ENCODE data around the gene RERG.

Gene RERG

DNA sequence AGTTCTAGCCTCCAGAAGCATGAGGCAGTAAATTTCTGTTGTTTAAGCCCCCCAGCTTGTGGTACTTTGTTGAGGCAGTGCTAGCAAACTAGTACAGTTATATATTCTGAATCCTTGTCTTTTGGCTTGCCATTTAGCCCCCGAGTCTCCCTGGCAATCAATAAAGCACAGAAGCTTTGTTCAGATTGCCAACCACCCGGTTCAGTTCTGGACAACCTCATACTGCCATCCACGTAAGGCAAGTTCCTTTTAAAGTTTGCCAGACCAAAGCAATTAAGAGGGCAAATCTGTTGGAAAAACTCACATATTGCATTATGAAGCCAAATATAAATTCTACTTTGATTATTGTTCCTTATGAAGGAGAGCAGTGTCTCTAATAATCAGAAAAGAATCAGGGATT is 67.1 kb downstream of the RERG start:
- no peaks in the 10 kb centered on the region for H3K4me1 ChIP-seq (ENCODE audit: control insufficient read depth, insufficient read depth, low read length)
- no peak overlapping the region for H3K4me3 ChIP-seq (ENCODE audit: low read depth, low read length)
- no peaks in the 10 kb centered on the region for H3K36me3 ChIP-seq (ENCODE audit: control insufficient read depth, insufficient read depth, low read length)
- H3K27me3 ChIP-seq (ENCODE audit: control insufficient read depth, insufficient read depth, low read length), result no peaks in the 10 kb centered on the region
- H3K9ac ChIP-seq (ENCODE audit: low read depth, low read length), result no peak overlapping the region
- no peaks in the 10 kb centered on the region for H3K9me3 ChIP-seq (ENCODE audit: control insufficient read depth, insufficient read depth, low read length)

DNA sequence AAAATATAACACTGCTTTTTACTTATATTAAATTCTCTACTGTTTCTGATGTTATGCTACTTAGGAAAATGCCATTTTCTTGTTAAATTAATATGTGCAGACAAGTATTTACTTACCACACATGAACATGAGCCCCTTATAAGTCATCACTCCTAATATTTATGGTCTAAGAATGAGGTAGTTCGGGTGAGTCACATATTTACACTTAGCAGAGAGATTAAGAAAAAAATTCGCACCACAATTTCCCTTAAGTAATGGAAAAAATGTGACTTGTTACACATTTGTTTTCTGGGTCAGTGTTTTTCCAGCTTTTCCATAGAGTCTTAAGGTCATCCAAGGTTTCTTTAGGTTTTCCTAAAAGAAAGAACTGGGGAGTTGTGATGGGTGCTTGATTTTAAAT is 68.3 kb downstream of the RERG start:
- Histone ChIP-seq H3K9me3 (ENCODE audit: control insufficient read depth, insufficient read depth, low read length) (no peaks in the 10 kb centered on the region), H3K36me3 (ENCODE audit: control insufficient read depth, insufficient read depth, low read length) (no peaks in the 10 kb centered on the region), H3K9ac (ENCODE audit: low read depth, low read length) (no peak overlapping the region), H3K27me3 (ENCODE audit: control insufficient read depth, insufficient read depth, low read length) (no peaks in the 10 kb centered on the region), H3K4me1 (ENCODE audit: control insufficient read depth, insufficient read depth, low read length) (no peaks in the 10 kb centered on the region), H3K4me3 (ENCODE audit: low read depth, low read length) (no peak overlapping the region)

DNA sequence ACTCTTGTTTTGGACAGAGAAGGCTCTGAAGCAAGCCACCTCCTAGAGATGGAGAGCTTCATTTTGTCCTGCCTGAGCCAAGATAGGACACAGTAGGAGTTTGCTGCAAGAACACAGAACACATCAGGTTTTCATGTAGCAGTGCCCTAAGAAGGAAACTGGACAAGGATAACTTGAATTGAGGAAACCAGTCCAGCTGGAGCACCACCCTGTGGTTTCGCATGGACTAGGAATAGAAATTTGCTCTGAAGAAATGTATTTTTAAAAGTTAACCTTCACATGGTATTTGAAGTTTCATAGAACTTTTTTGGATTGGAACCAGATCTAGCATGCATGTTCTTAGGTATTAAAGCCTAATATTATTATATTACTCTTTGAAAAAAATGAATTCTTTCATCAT is 68.8 kb downstream of the RERG start:
- Histone ChIP-seq H3K9ac (ENCODE audit: low read depth, low read length) (no peak overlapping the region), H3K4me3 (ENCODE audit: low read depth, low read length) (no peak overlapping the region), H3K36me3 (ENCODE audit: control insufficient read depth, insufficient read depth, low read length) (no peaks in the 10 kb centered on the region), H3K27me3 (ENCODE audit: control insufficient read depth, insufficient read depth, low read length) (no peaks in the 10 kb centered on the region), H3K9me3 (ENCODE audit: control insufficient read depth, insufficient read depth, low read length) (no peaks in the 10 kb centered on the region), H3K4me1 (ENCODE audit: control insufficient read depth, insufficient read depth, low read length) (no peaks in the 10 kb centered on the region)

DNA sequence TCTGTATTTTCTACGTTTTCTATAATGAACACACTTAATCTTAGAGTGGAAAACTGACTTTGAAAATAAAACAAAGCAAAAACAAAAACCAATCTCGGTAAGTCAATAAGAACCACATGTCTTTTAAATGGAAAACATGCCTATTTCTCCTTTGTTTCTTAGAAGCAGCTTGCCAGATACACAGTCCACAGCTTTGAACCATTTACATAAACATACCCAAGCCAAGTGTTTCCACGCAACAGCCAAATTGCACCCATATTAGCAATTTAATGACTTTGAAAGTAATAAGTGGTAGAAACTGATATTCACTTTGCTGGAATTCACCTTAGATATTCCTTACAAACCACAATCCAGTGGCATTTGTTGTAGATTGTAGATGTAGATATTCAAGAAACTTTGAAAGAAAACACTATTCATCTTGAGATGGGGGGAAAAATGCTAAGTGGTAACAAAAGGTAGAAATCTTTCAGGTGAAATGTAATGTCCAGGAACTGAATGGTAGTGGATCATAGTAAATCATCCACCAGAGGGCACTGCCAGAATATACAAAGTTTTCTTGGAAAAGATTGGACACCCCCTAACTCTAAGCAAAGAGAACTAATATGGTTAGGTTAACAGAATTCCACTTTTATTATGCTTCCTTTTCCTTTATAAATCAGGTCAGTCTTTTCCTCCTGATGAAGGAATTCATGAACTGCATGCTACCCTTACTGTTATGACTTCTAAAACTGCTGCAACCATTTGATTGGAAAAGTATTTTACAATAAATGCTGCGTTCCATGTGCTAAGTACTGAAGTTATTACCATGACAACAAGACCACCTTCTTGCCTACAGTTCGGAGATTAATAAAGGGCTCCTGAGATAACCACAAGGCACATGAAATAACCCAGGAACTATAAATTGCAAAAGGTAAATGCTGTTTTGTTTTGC is 69.8 kb downstream of the RERG start:
- Histone ChIP-seq H3K27me3 (ENCODE audit: control insufficient read depth, insufficient read depth, low read length) (no peaks in the 10 kb centered on the region), H3K4me3 (ENCODE audit: low read depth, low read length) (no peak overlapping the region), H3K9me3 (ENCODE audit: control insufficient read depth, insufficient read depth, low read length) (no peaks in the 10 kb centered on the region), H3K36me3 (ENCODE audit: control insufficient read depth, insufficient read depth, low read length) (no peaks in the 10 kb centered on the region), H3K4me1 (ENCODE audit: control insufficient read depth, insufficient read depth, low read length) (no peaks in the 10 kb centered on the region), H3K9ac (ENCODE audit: low read depth, low read length) (no peak overlapping the region)

DNA sequence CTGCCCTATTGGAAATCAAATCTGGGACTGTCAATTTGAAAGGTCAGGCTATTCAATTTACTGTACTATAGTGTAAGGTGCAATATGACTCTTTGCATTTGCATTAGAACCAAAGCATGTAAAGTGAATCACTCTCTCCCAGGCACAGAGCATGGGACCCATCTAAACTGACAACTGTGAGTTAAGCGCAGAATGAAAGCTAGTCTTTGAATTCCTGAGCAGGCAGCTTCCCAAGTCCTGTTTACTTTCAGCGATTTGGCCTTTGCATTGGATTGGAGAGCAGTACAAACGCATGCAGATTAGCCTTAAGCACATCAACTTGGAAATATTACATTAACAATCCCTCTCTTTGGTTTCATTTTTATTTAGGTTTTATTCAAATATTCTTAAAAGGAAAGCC is 74.6 kb downstream of the RERG start:
- Histone ChIP-seq H3K9me3 (ENCODE audit: control insufficient read depth, insufficient read depth, low read length) (no peaks in the 10 kb centered on the region), H3K9ac (ENCODE audit: low read depth, low read length) (no peak overlapping the region), H3K27me3 (ENCODE audit: control insufficient read depth, insufficient read depth, low read length) (no peaks in the 10 kb centered on the region), H3K36me3 (ENCODE audit: control insufficient read depth, insufficient read depth, low read length) (no peaks in the 10 kb centered on the region), H3K4me1 (ENCODE audit: control insufficient read depth, insufficient read depth, low read length) (no peaks in the 10 kb centered on the region), H3K4me3 (ENCODE audit: low read depth, low read length) (no peak overlapping the region)

DNA sequence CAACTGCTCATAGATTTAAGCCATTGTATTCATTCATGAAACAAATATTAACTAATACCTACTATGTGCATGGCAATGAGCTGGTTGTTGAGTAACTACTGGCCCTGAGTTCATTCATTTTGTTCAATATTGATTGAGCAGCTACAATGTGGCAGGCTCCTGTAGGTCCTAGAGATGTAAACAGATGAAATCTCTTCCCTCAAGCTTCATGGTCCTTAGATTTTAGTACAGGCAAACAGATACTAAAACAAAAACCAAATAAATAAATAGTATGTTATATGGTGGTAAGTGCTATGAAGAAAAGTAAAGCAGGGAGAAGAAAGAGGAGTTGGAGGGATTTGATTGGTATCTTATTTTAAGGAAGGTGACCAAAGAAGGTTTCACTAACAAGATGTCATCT is 77.8 kb downstream of the RERG start:
- Histone ChIP-seq H3K9ac (ENCODE audit: low read depth, low read length) (no peak overlapping the region), H3K27me3 (ENCODE audit: control insufficient read depth, insufficient read depth, low read length) (no peaks in the 10 kb centered on the region), H3K4me3 (ENCODE audit: low read depth, low read length) (no peak overlapping the region), H3K4me1 (ENCODE audit: control insufficient read depth, insufficient read depth, low read length) (no peaks in the 10 kb centered on the region), H3K36me3 (ENCODE audit: control insufficient read depth, insufficient read depth, low read length) (no peaks in the 10 kb centered on the region), H3K9me3 (ENCODE audit: control insufficient read depth, insufficient read depth, low read length) (no peaks in the 10 kb centered on the region)

DNA sequence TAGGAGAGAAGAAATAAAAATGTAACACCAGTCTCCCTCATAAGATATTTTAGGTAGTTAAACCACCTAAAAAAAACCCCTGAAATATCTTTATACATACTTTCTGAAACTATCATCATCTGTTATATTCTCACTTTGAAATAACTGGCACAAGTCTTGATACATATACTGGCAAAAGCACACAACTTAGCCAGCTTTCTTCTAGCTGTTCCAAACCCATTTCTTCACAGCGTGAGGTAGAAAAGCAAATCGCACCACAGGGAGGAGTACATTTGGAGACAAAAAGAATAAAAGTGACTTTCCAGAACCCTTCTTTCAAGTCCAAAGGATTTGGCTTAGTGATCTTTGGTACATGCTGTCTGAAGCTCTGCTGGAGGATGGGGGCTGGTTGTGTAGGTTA is 78.5 kb downstream of the RERG start:
- no peak overlapping the region for H3K4me3 ChIP-seq (ENCODE audit: low read depth, low read length)
- H3K27me3 ChIP-seq (ENCODE audit: control insufficient read depth, insufficient read depth, low read length), result no peaks in the 10 kb centered on the region
- no peaks in the 10 kb centered on the region for H3K36me3 ChIP-seq (ENCODE audit: control insufficient read depth, insufficient read depth, low read length)
- H3K4me1 ChIP-seq (ENCODE audit: control insufficient read depth, insufficient read depth, low read length), result no peaks in the 10 kb centered on the region
- no peaks in the 10 kb centered on the region for H3K9me3 ChIP-seq (ENCODE audit: control insufficient read depth, insufficient read depth, low read length)
- no peak overlapping the region for H3K9ac ChIP-seq (ENCODE audit: low read depth, low read length)

DNA sequence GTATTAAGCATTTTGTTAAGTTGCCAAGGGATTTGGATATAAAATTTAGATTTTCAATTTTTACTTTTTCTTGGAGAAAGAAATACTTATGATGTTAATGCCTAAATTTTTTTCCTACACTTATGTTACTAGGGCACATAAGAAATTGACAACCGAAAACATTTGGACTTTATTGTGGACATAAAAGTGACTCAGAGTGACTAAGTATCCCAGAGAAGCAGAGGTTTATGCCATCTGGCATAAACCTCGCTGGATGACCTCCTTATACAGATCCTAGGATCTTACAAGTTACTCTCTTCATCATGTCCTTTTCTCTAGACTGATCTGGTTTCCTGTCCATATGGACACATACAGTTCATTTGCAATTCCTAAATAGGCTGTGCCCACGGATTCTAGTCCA is 89.8 kb downstream of the RERG start:
- no peaks in the 10 kb centered on the region for H3K4me1 ChIP-seq (ENCODE audit: control insufficient read depth, insufficient read depth, low read length)
- no peak overlapping the region for H3K9ac ChIP-seq (ENCODE audit: low read depth, low read length)
- H3K27me3 ChIP-seq (ENCODE audit: control insufficient read depth, insufficient read depth, low read length), result no peaks in the 10 kb centered on the region
- no peaks in the 10 kb centered on the region for H3K9me3 ChIP-seq (ENCODE audit: control insufficient read depth, insufficient read depth, low read length)
- H3K4me3 ChIP-seq (ENCODE audit: low read depth, low read length), result no peak overlapping the region
- H3K36me3 ChIP-seq (ENCODE audit: control insufficient read depth, insufficient read depth, low read length), result no peaks in the 10 kb centered on the region

DNA sequence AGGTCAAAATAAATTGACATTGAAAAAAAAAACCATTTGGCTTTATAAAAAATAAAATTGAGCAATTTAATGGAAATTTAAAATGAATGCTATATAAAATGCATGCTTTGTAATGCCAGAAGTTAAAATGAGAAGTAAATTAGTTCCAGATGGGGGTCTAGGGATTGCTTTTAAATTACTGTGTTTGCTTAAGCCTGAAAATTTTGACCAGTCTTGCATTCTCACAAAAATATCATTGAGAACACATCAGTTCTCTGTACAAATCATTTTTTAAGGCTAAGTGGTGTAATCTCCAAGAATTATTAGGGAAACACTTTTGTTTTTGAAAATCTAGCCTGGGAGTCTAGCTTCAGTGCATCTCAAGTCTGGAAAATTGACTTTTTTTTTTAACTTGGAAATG is 90.7 kb downstream of the RERG start:
- Histone ChIP-seq H3K9me3 (ENCODE audit: control insufficient read depth, insufficient read depth, low read length) (no peaks in the 10 kb centered on the region), H3K27me3 (ENCODE audit: control insufficient read depth, insufficient read depth, low read length) (no peaks in the 10 kb centered on the region), H3K36me3 (ENCODE audit: control insufficient read depth, insufficient read depth, low read length) (no peaks in the 10 kb centered on the region), H3K4me3 (ENCODE audit: low read depth, low read length) (no peak overlapping the region), H3K9ac (ENCODE audit: low read depth, low read length) (no peak overlapping the region), H3K4me1 (ENCODE audit: control insufficient read depth, insufficient read depth, low read length) (no peaks in the 10 kb centered on the region)

DNA sequence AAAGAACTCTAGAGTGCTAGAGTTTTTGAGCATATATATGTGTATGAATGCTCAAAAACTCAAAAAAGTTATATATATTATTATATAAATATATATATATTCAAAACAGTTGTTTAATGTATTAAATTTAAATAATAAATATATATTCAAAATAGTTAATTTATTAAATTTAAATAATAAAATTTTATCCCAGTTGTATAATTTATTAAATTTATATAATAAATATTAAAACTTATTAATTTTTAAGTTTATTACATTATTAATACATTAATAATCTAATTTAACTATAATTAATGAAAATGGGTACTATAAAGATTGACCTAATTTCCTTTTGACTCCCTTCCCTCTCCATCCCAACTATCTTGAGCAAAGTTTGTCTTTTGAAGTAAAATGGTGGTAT is 97.8 kb downstream of the RERG start:
- H3K4me3 ChIP-seq (ENCODE audit: low read depth, low read length), result no peak overlapping the region
- no peaks in the 10 kb centered on the region for H3K36me3 ChIP-seq (ENCODE audit: control insufficient read depth, insufficient read depth, low read length)
- H3K27me3 ChIP-seq (ENCODE audit: control insufficient read depth, insufficient read depth, low read length), result no peaks in the 10 kb centered on the region
- H3K9me3 ChIP-seq (ENCODE audit: control insufficient read depth, insufficient read depth, low read length), result no peaks in the 10 kb centered on the region
- no peak overlapping the region for H3K9ac ChIP-seq (ENCODE audit: low read depth, low read length)
- no peaks in the 10 kb centered on the region for H3K4me1 ChIP-seq (ENCODE audit: control insufficient read depth, insufficient read depth, low read length)

DNA sequence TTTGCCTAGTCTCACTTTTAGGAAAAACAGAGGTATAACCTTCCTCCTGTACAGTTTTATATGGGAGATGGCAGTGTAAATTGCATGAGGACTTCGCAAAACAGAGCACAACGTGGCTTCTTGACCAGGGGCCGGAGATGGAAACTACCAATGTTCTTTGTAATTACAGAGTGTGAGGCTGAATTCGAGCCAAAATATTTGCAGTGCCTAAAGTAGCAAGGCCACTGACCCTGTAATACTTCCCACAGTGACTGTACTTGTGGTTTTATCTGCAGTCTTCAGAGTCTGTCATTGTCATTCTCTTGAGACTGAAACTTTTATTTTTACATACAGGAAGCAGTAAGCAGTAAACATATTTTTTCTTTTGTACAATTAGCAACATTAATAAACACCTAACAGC is 98.9 kb downstream of the RERG start:
- Histone ChIP-seq H3K9ac (ENCODE audit: low read depth, low read length) (no peak overlapping the region), H3K36me3 (ENCODE audit: control insufficient read depth, insufficient read depth, low read length) (no peaks in the 10 kb centered on the region), H3K4me3 (ENCODE audit: low read depth, low read length) (no peak overlapping the region), H3K4me1 (ENCODE audit: control insufficient read depth, insufficient read depth, low read length) (no peaks in the 10 kb centered on the region), H3K27me3 (ENCODE audit: control insufficient read depth, insufficient read depth, low read length) (no peaks in the 10 kb centered on the region), H3K9me3 (ENCODE audit: control insufficient read depth, insufficient read depth, low read length) (no peaks in the 10 kb centered on the region)

DNA sequence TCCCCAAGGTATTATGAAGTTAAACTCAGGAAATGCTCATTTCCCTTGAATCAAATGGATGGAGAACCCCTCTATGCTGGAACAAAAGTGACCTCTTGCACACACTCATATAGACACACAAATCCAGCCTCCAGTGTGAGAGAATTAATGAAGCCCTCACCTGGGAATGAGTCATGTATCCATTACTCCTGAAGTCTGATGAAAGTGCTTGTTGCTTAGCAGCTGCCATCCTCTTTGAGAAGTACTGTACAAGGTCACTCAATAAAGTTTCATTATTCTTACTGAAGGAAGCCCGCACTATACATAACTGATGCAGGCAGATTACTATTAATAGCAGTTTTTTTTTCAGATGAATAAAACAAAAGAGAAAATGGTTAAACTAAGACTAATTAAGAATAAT is 102.3 kb downstream of the RERG start:
- H3K4me3 ChIP-seq (ENCODE audit: low read depth, low read length), result no peak overlapping the region
- H3K36me3 ChIP-seq (ENCODE audit: control insufficient read depth, insufficient read depth, low read length), result no peaks in the 10 kb centered on the region
- H3K4me1 ChIP-seq (ENCODE audit: control insufficient read depth, insufficient read depth, low read length), result peaks cover 2% of the 10 kb centered on the region
- H3K9me3 ChIP-seq (ENCODE audit: control insufficient read depth, insufficient read depth, low read length), result no peaks in the 10 kb centered on the region
- no peak overlapping the region for H3K9ac ChIP-seq (ENCODE audit: low read depth, low read length)
- no peaks in the 10 kb centered on the region for H3K27me3 ChIP-seq (ENCODE audit: control insufficient read depth, insufficient read depth, low read length)
